ENCODE data around the gene TMEM271.

TMEM271 gene

GRCh38 chr4:537436-538264 lies 38.4 kb downstream of the TMEM271 start:
- no peak for DNase-seq (ENCODE audit: low read depth)
- no peak overlapping the region for H3K4me3 ChIP-seq (ENCODE audit: low read depth, low read length)
- no peak for TF ChIP-seq MYC (IDR thresholded peaks at IDR 0.05; ENCODE audit: low read depth, low read length)
- no peak for TF ChIP-seq MAX (IDR thresholded peaks at IDR 0.05; ENCODE audit: low read depth, low read length)
- TF ChIP-seq POLR2A (IDR thresholded peaks at IDR 0.05; ENCODE audit: extremely low read depth, insufficient read length) = no peak
- TF ChIP-seq CTCF (IDR thresholded peaks at IDR 0.05; ENCODE audit: low read depth, low read length) = no peak

- TF ChIP-seq POLR2A (IDR thresholded peaks at IDR 0.05; ENCODE audit: extremely low read depth, insufficient read length) (no peak), MAX (IDR thresholded peaks at IDR 0.05; ENCODE audit: low read depth, low read length) (no peak), CTCF (IDR thresholded peaks at IDR 0.05; ENCODE audit: low read depth, low read length) (no peak)
- no peak overlapping the region for H3K4me3 ChIP-seq (ENCODE audit: low read depth, low read length)
- DNase-seq (ENCODE audit: low read depth) = no peak
Measured at GRCh38 chr4:536351-536972, 39.6 kb downstream of the TMEM271 start.

GRCh38 chr4:535924-536281 lies 40.2 kb downstream of the TMEM271 start:
- no peak overlapping the region for H3K4me3 ChIP-seq (ENCODE audit: low read depth, low read length)
- TF ChIP-seq MAX (IDR thresholded peaks at IDR 0.05; ENCODE audit: low read depth, low read length) (no peak), POLR2A (IDR thresholded peaks at IDR 0.05; ENCODE audit: extremely low read depth, insufficient read length) (no peak), MYC (IDR thresholded peaks at IDR 0.05; ENCODE audit: low read depth, low read length) (no peak), CTCF (IDR thresholded peaks at IDR 0.05; ENCODE audit: low read depth, low read length) (no peak)
- no peak for DNase-seq (ENCODE audit: low read depth)

GRCh38 chr4:535181-535923 lies 40.7 kb downstream of the TMEM271 start:
- no peak overlapping the region for H3K4me3 ChIP-seq (ENCODE audit: low read depth, low read length)
- TF ChIP-seq POLR2A (IDR thresholded peaks at IDR 0.05; ENCODE audit: extremely low read depth, insufficient read length) = no peak
- no peak for TF ChIP-seq CTCF (IDR thresholded peaks at IDR 0.05; ENCODE audit: low read depth, low read length)
- no peak for TF ChIP-seq MYC (IDR thresholded peaks at IDR 0.05; ENCODE audit: low read depth, low read length)
- no peak for TF ChIP-seq MAX (IDR thresholded peaks at IDR 0.05; ENCODE audit: low read depth, low read length)
- no peak for DNase-seq (ENCODE audit: low read depth)

GRCh38 chr4:534576-535151 lies 41.4 kb downstream of the TMEM271 start:
- no peak for DNase-seq (ENCODE audit: low read depth)
- H3K4me3 ChIP-seq (ENCODE audit: low read depth, low read length) = no peak overlapping the region
- TF ChIP-seq POLR2A (IDR thresholded peaks at IDR 0.05; ENCODE audit: extremely low read depth, insufficient read length) (no peak), MAX (IDR thresholded peaks at IDR 0.05; ENCODE audit: low read depth, low read length) (no peak), MYC (IDR thresholded peaks at IDR 0.05; ENCODE audit: low read depth, low read length) (no peak), CTCF (IDR thresholded peaks at IDR 0.05; ENCODE audit: low read depth, low read length) (no peak)

All from NB4 (cell line).